IMR-90 (cell line): ENCODE measurements around the gene SEMA4D. TPM values are rescaled to one million over a fixed set of nuclear protein-coding genes. Genes with fewer than 3 reads are reported as not detected.
"Not testable (repeated sequence)": the region's sequence is repeated elsewhere in the genome, so short reads cannot be mapped to it uniquely, and the experiment has no call there.

Experiments used
- ATAC-seq: fragments of 200-7000 bp; cut with Tn5 transposase; 2 replicates; pipeline ENCODE4 v1.9.1; 2020; ENCODE audit warnings: low read depth, mild to moderate bottlenecking, moderate library complexity
- BruUV-seq: library from RNA; stranded (reverse); fragments of 400-500 nt; replicated peaks from 2 replicates; lab custom pipeline; 2021; lab: Mats Ljungman, UMichigan
- CTCF ChIA-PET: fragments of 300-600 bp; formaldehyde crosslinking; extraction: SDS; loops from one replicate; lab custom pipeline; 2021; ENCODE audit warnings: antibody characterized with exemption; lab: Yijun Ruan, JAX
- POLR2A ChIA-PET: fragments of 300-600 bp; sonication (Branson Sonifier 250); formaldehyde crosslinking; loops from one replicate; lab custom pipeline; 2022; ENCODE audit warnings: antibody characterized with exemption; ENCODE audit not compliant: unreplicated experiment; lab: Charles Lee
- DNase-seq: peaks from one replicate; pipeline ENCODE4 v3.0.0; 2013
- H2AFZ ChIP-seq: replicated peaks from 2 replicates; pipeline ENCODE3; 2013; ENCODE audit warnings: low read length, mild to moderate bottlenecking; ENCODE audit not compliant: poor library complexity
- H2AK5ac ChIP-seq: 2 replicates; pipeline ENCODE4 v1.6.1; 2013; ENCODE audit warnings: low read depth, low read length, inconsistent platforms
- H2AK9ac ChIP-seq: replicated peaks from 2 replicates; pipeline ENCODE3; 2013; ENCODE audit warnings: mild to moderate bottlenecking, low read depth, low read length, moderate library complexity; ENCODE audit not compliant: poor library complexity
- H2BK120ac ChIP-seq: 2 replicates; pipeline ENCODE4 v1.6.1; 2013; ENCODE audit warnings: low read depth, low read length, inconsistent platforms
- H2BK15ac ChIP-seq: 3 replicates; pipeline ENCODE4 v1.6.1; 2013; ENCODE audit warnings: low read depth, low read length, inconsistent platforms
- H2BK20ac ChIP-seq: 2 replicates; pipeline ENCODE4 v1.6.1; 2013; ENCODE audit warnings: low read depth, mild to moderate bottlenecking, inconsistent platforms, low read length, moderate library complexity
- H2BK5ac ChIP-seq: 2 replicates; pipeline ENCODE4 v1.6.1; 2013; ENCODE audit warnings: mild to moderate bottlenecking, low read depth, low read length, inconsistent platforms; ENCODE audit not compliant: poor library complexity, severe bottlenecking
- H3K14ac ChIP-seq: replicated peaks from 2 replicates; pipeline ENCODE4 v1.6.1; 2013; ENCODE audit warnings: low read depth, low read length, inconsistent platforms
- H3K18ac ChIP-seq: 2 replicates; pipeline ENCODE4 v1.6.1; 2013; ENCODE audit warnings: low read depth, low read length, control low read depth
- H3K23ac ChIP-seq: 2 replicates; pipeline ENCODE4 v1.6.1; 2013; ENCODE audit warnings: low read depth, low read length, inconsistent platforms
- H3K27ac ChIP-seq: 2 replicates; pipeline ENCODE4 v1.5.1; 2013; ENCODE audit warnings: mild to moderate bottlenecking, control low read depth, low read length; ENCODE audit not compliant: insufficient read depth
- H3K27me3 ChIP-seq: 2 replicates; pipeline ENCODE4 v1.6.1; 2013; ENCODE audit warnings: low read length; ENCODE audit not compliant: control insufficient read depth, insufficient read depth
- H3K36me3 ChIP-seq: 2 replicates; pipeline ENCODE4 v1.6.1; 2013; ENCODE audit warnings: low read length, mixed read lengths; ENCODE audit not compliant: control insufficient read depth, insufficient read depth
- H3K4ac ChIP-seq: 2 replicates; pipeline ENCODE4 v1.6.1; 2013; ENCODE audit warnings: low read depth, low read length, inconsistent platforms
- H3K4me1 ChIP-seq: 2 replicates; pipeline ENCODE4 v1.6.1; 2013; ENCODE audit warnings: low read length, mixed read lengths; ENCODE audit not compliant: control insufficient read depth, insufficient read depth
- H3K4me2 ChIP-seq: 2 replicates; pipeline ENCODE4 v1.6.1; 2013; ENCODE audit warnings: low read depth, mild to moderate bottlenecking, control low read depth, low read length, moderate library complexity
- H3K4me3 ChIP-seq: 2 replicates; pipeline ENCODE4 v1.5.1; 2013; ENCODE audit warnings: low read depth, mild to moderate bottlenecking, control low read depth, low read length, moderate library complexity; ENCODE audit not compliant: insufficient read depth
- H3K56ac ChIP-seq: 2 replicates; pipeline ENCODE4 v1.6.1; 2013; ENCODE audit warnings: low read length, inconsistent platforms; ENCODE audit not compliant: insufficient read depth; ENCODE audit errors: extremely low read depth
- H3K79me1 ChIP-seq, 2 experiments: 2 replicates each; pipeline ENCODE4 v1.6.1; 2013; ENCODE audit warnings: low read length in 2 of 2, inconsistent platforms in 1 of 2, low read depth in 1 of 2
- H3K9ac ChIP-seq: 2 replicates; pipeline ENCODE4 v1.6.1; 2013; ENCODE audit warnings: low read depth, low read length, control low read depth
- H3K9me1 ChIP-seq: 2 replicates; pipeline ENCODE4 v1.6.1; 2013; ENCODE audit warnings: low read length, inconsistent platforms; ENCODE audit not compliant: insufficient read depth
- H3K9me3 ChIP-seq: 2 replicates; pipeline ENCODE4 v1.6.1; 2013; ENCODE audit warnings: low read length; ENCODE audit not compliant: control insufficient read depth, insufficient read depth
- H4K20me1 ChIP-seq: 2 replicates; pipeline ENCODE4 v1.6.1; 2013; ENCODE audit warnings: low read length, inconsistent platforms; ENCODE audit not compliant: insufficient read depth
- H4K5ac ChIP-seq: 2 replicates; pipeline ENCODE4 v1.6.1; 2013; ENCODE audit warnings: mild to moderate bottlenecking, low read depth, low read length, control low read depth
- H4K8ac ChIP-seq, 2 experiments: 2 replicates each; pipeline ENCODE4 v1.6.1; 2013; ENCODE audit warnings: low read depth in 2 of 2, low read length in 2 of 2, control low read depth in 1 of 2, inconsistent platforms in 1 of 2
- H4K91ac ChIP-seq: 2 replicates; pipeline ENCODE4 v1.6.1; 2013; ENCODE audit warnings: low read depth, low read length, inconsistent platforms; ENCODE audit not compliant: insufficient read depth
- BHLHE40 ChIP-seq: fragments of 150-350 bp; IDR thresholded peaks from 2 replicates; pipeline ENCODE4 v1.6.1; 2016; ENCODE audit warnings: mild to moderate bottlenecking, low read depth, low read length
- ELK1 ChIP-seq: fragments of 150-350 bp; IDR thresholded peaks from 2 replicates; pipeline ENCODE4 v1.6.1; 2016; ENCODE audit warnings: low read depth, mild to moderate bottlenecking, low read length, moderate library complexity, borderline replicate concordance
- FOS ChIP-seq: fragments of 150-350 bp; IDR thresholded peaks from 2 replicates; pipeline ENCODE4 v1.6.1; 2016; ENCODE audit warnings: low read depth, low read length
- MXI1 ChIP-seq: IDR thresholded peaks from 2 replicates; pipeline ENCODE4 v1.6.1; 2012; ENCODE audit warnings: low read depth, mild to moderate bottlenecking, low read length, moderate library complexity, borderline replicate concordance
- WGBS, 2 experiments: methylation state at CpG; one replicate each; pipeline versions ENCODE4 v1.1.5 to v1.1.7; 2013; ENCODE audit warnings: missing lambda C conversion rate in 2 of 2; ENCODE audit not compliant: insufficient read length in 1 of 2; ENCODE audit errors: extremely low coverage in 2 of 2; 5-methylcytosine and 5-hydroxymethylcytosine counted together
- dilution Hi-C: fragments of 300-500 bp; cut with HindIII; formaldehyde crosslinking; loops from one replicate; pipeline ENCODE4 v1.14.3; 2018; ENCODE audit warnings: low sequenced_read_pairs; ENCODE audit not compliant: unreplicated experiment
- in situ Hi-C: fragments of 300-500 bp; cut with MboI; formaldehyde crosslinking; loops from 3 replicates; pipeline ENCODE4 v1.14.3; 2019; ENCODE audit warnings: low sequenced_read_pairs, inconsistent platforms, mixed read lengths
- intact Hi-C: fragments of 100-400 bp; cut with micrococcal nuclease; formaldehyde crosslinking; loops from 2 replicates; pipeline ENCODE4 v1.10.0; 2022
- polyA plus RNA-seq, 3 experiments: library from polyadenylated mRNA; depleted of rRNA; stranded (reverse); fragments of >200 nt; gene quantifications; 2 replicates each; pipeline ENCODE4 v1.2.3, GENCODE V29; 2012; ENCODE audit warnings: low replicate concordance in 1 of 3
- total RNA-seq: library from RNA; depleted of rRNA; stranded (reverse); fragments of >200 nt; gene quantifications from 2 replicates; pipeline ENCODE4 v1.2.3, GENCODE V29; 2012

The SEMA4D gene
- total and polyA plus RNA-seq, 2 of the 4 experiments (the other 2 are of a cell fraction), result 0.90 to 1.5 TPM

- dilution Hi-C loops (no loop called here), in situ Hi-C loops (no loop called here), intact Hi-C loops (no loop called here)
- no peaks in the 10 kb centered on the region for H4K20me1 ChIP-seq
- POLR2A ChIA-PET, result no interaction called here
- H3K27me3 ChIP-seq, result no peaks in the 10 kb centered on the region
- H3K56ac ChIP-seq, result no peak overlapping the region
- H3K9me3 ChIP-seq, result no peaks in the 10 kb centered on the region
- no peak overlapping the region for H4K5ac ChIP-seq
- no peak overlapping the region for H3K4ac ChIP-seq
- H3K4me2 ChIP-seq, result no peak overlapping the region
- no peak overlapping the region for H3K4me3 ChIP-seq
- no peak overlapping the region for H4K91ac ChIP-seq
- ATAC-seq (no peak), DNase-seq (no peak)
- no peak overlapping the region for H2BK20ac ChIP-seq
- H3K4me1 ChIP-seq, result peaks cover 9% of the 10 kb centered on the region; the same call in 1 of the 2 replicates
- no peak overlapping the region for H3K14ac ChIP-seq
- TF ChIP-seq MXI1 (no peak), FOS (no peak), ELK1 (no peak), BHLHE40 (no peak)
- no peak overlapping the region for H2BK120ac ChIP-seq
- H3K79me1 ChIP-seq, result peaks cover 0 to 4% of the 10 kb centered on the region in 2 experiments; a peak in 1 of 4 replicates
- WGBS, 2 experiments, result 80% methylated on average over 5 of the region's 15 CpGs; no CpG with 5 or more reads in 1 of the 2 experiments
- H3K18ac ChIP-seq, result no peak overlapping the region
- no peak overlapping the region for H4K8ac ChIP-seq
- no peak overlapping the region for H2BK15ac ChIP-seq
- no peak overlapping the region for H2BK5ac ChIP-seq
- no peak overlapping the region for H2AFZ ChIP-seq
- BruUV-seq, result no TSS peak
- H2AK9ac ChIP-seq, result no peak overlapping the region
- H3K9ac ChIP-seq, result no peak overlapping the region
- H2AK5ac ChIP-seq, result no peak overlapping the region
- CTCF ChIA-PET, result no interaction called here
- H3K23ac ChIP-seq, result no peak overlapping the region
- peaks cover 18% of the 10 kb centered on the region; the same call in 1 of the 2 replicates for H3K9me1 ChIP-seq
- peaks cover 3% of the 10 kb centered on the region; the same call in 1 of the 2 replicates for H3K36me3 ChIP-seq
- H3K27ac ChIP-seq, result no peak overlapping the region
These were observed 16.9 kb downstream of the SEMA4D start for GRCh38 chr9:89480825-89481537.

GRCh38 chr9:89480372-89480771 is 17.5 kb downstream of the SEMA4D start:
- H2BK20ac ChIP-seq, H4K8ac ChIP-seq, H2AK9ac ChIP-seq, H3K4me3 ChIP-seq, H3K27me3 ChIP-seq, H3K18ac ChIP-seq, H3K14ac ChIP-seq, DNase-seq, H2AK5ac ChIP-seq, H3K36me3 ChIP-seq, H4K91ac ChIP-seq, POLR2A ChIA-PET, H2BK5ac ChIP-seq, ATAC-seq, H3K23ac ChIP-seq, BruUV-seq, H3K4me2 ChIP-seq, H2BK120ac ChIP-seq, H3K27ac ChIP-seq, H3K56ac ChIP-seq, CTCF ChIA-PET, H2BK15ac ChIP-seq, intact Hi-C loops, H3K4ac ChIP-seq, H2AFZ ChIP-seq, H3K9ac ChIP-seq, in situ Hi-C loops, H4K20me1 ChIP-seq, dilution Hi-C loops, H3K9me3 ChIP-seq, H3K79me1 ChIP-seq, H4K5ac ChIP-seq: not testable (repeated sequence)
- WGBS, 2 experiments, result 90% methylated on average over 2 of the region's 27 CpGs; no CpG with 5 or more reads in 1 of the 2 experiments
- H3K9me1 ChIP-seq, result peaks cover 21% of the 10 kb centered on the region
- H3K4me1 ChIP-seq, result peaks cover 12% of the 10 kb centered on the region; the same call in 1 of the 2 replicates
